IPS DF 6.9 (cell line): ENCODE data around the gene ALOXE3.

Source experiments
- DNase-seq: peaks from one replicate; pipeline ENCODE4 v3.0.0-alpha.2; 2013; ENCODE audit warnings: low read depth, low spot score
- H3K27ac ChIP-seq: one replicate; pipeline ENCODE4 v1.5.1; 2013; ENCODE audit warnings: low read length, control low read depth
- H3K27me3 ChIP-seq: 2 replicates; pipeline ENCODE4 v1.6.1; 2013; ENCODE audit warnings: mild to moderate bottlenecking, low read length; ENCODE audit not compliant: control insufficient read depth, insufficient read depth
- H3K36me3 ChIP-seq: 2 replicates; pipeline ENCODE4 v1.6.1; 2013; ENCODE audit warnings: low read length; ENCODE audit not compliant: control insufficient read depth, insufficient read depth
- H3K4me1 ChIP-seq: 2 replicates; pipeline ENCODE4 v1.6.1; 2013; ENCODE audit warnings: low read length; ENCODE audit not compliant: control insufficient read depth, insufficient read depth
- H3K4me3 ChIP-seq: 2 replicates; pipeline ENCODE4 v1.5.1; 2013; ENCODE audit warnings: mild to moderate bottlenecking, low read length
- H3K9me3 ChIP-seq: 2 replicates; pipeline ENCODE4 v1.6.1; 2013; ENCODE audit warnings: low read length, inconsistent platforms; ENCODE audit not compliant: control insufficient read depth, insufficient read depth
- WGBS: extraction: QIAGEN DNeasy Blood & Tissue Kit; methylation state at CpG from one replicate; pipeline ENCODE4 v1.1.7; 2013; ENCODE audit warnings: mixed read lengths, missing lambda C conversion rate; ENCODE audit not compliant: insufficient read length, insufficient coverage; 5-methylcytosine and 5-hydroxymethylcytosine counted together

The ALOXE3 gene

DNA sequence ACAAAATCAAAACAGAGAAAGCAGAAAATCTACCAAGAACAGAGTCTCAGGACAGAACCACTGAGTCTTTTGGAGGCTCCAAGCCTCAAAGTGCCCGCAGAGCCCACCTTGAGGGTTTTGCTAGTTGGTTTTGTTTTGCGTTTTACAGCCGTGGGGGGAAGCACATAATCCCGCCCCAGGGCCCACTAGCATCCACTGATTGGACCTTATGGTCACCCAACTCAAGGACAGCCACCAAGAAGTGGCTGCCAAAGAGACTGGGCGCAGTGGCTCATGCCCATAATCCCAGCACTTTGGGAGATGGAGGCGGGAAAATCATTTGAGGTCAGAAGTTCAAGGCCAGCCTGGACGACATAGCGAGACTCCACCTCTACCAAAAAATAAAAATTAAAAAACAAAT lies 69.6 kb downstream of the ALOXE3 start:
- H3K36me3 ChIP-seq = no peaks in the 10 kb centered on the region
- no peaks in the 10 kb centered on the region for H3K27me3 ChIP-seq
- H3K4me3 ChIP-seq = no peak overlapping the region
- no peaks in the 10 kb centered on the region for H3K9me3 ChIP-seq
- no CpG with 5 or more reads among the region's 8 CpGs for WGBS
- H3K27ac ChIP-seq = no peak overlapping the region
- no peak for DNase-seq
- no peaks in the 10 kb centered on the region for H3K4me1 ChIP-seq

DNA sequence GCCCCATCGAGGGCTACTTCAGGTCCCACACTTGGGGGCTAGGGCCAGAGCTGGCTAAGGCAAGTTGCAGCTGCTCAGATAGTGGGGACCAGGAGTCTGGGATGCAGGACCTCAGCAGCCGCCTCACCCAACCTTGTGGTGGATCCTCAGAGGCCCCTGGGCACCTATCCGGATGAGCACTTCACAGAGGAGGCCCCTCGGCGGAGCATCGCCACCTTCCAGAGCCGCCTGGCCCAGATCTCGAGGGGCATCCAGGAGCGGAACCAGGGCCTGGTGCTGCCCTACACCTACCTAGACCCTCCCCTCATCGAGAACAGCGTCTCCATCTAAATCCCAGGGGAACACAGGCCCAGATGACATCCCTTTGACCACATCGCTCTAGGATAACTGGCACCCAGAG lies 70.1 kb downstream of the ALOXE3 start:
- no peaks in the 10 kb centered on the region for H3K36me3 ChIP-seq
- H3K4me3 ChIP-seq = no peak overlapping the region
- WGBS = no CpG with 5 or more reads among the region's 12 CpGs
- no peak for DNase-seq
- H3K9me3 ChIP-seq = no peaks in the 10 kb centered on the region
- no peaks in the 10 kb centered on the region for H3K4me1 ChIP-seq
- H3K27ac ChIP-seq = no peak overlapping the region
- no peaks in the 10 kb centered on the region for H3K27me3 ChIP-seq

DNA sequence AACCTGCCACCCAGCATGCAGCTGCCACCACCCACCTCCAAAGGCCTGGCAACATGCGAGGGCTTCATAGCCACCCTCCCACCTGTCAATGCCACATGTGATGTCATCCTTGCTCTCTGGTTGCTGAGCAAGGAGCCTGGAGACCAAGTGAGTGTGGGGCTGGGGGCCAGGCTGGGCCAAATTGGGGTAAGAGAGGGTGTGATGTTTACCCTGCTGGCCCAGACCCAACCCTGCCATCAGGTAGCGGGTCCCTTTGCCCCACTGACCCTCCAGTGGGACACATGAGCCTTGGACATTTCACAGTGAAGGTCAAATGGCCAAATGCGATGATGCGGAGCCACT lies 70.6 kb downstream of the ALOXE3 start:
- WGBS = no CpG with 5 or more reads among the region's 4 CpGs
- H3K4me3 ChIP-seq = no peak overlapping the region
- H3K4me1 ChIP-seq = no peaks in the 10 kb centered on the region
- no peak for DNase-seq
- H3K36me3 ChIP-seq = no peaks in the 10 kb centered on the region
- no peak overlapping the region for H3K27ac ChIP-seq
- H3K9me3 ChIP-seq = no peaks in the 10 kb centered on the region
- no peaks in the 10 kb centered on the region for H3K27me3 ChIP-seq

DNA sequence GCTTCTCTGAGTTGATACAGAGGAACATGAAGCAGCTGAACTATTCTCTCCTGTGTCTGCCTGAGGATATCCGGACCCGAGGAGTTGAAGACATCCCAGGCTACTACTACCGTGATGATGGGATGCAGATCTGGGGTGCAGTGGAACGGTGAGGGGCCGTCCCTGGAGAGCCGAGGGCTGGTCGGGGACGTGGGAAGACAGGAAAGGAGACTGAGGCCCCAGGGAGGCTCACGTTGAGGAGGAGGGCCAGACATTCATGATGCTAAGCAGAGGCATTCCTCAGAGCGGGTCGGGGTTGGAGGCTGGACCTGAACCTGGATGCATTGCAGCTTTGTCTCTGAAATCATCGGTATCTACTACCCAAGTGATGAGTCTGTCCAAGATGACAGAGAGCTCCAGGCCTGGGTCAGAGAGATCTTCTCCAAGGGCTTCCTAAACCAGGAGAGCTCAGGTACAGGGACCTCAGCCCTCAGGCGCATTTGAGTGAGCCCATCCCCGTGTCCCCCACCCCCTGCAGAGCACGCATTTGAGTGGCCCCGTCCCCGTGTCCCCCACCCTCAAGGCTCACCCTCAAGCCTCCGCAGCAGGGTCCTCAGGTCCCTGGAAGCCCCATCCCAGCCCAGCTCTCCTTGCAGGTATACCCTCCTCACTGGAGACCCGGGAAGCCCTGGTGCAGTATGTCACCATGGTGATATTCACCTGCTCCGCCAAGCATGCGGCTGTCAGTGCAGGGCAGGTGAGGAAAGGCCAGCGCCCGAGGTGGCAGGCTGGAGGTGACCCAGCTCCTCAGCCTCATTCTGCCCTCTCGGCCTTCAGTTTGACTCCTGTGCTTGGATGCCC lies 71.2 kb downstream of the ALOXE3 start:
- Histone ChIP-seq H3K27ac (no peak overlapping the region), H3K9me3 (no peaks in the 10 kb centered on the region)

DNA sequence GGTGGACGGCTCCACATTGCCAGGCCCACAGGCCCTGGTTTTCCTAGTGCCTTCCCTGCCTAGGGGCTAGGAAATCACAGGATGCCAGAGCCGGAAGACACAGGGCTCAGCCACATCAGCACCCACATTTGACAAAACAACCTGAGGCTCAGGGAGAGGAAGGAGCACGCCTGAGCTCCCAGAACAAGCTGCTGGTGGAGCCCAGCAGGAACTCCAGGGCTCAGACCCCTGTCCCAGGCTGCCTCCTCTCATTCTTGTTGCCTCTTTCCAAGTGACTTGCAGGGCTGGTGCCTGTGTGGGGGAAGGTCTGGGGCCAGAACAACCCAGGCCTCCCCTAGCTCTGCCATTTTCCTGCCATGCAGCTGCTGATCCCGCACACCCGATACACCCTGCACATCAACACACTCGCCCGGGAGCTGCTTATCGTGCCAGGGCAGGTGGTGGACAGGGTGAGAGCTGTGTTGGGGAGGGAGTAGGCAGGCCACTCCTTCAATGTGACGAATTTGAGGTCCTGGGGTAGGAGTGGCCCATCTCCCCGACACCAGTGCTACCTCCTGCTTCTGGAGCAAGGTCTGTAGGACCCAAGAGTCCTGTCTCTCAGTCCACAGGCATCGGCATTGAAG lies 71.9 kb downstream of the ALOXE3 start:
- no CpG with 5 or more reads among the region's 11 CpGs for WGBS
- Histone ChIP-seq H3K9me3 (no peaks in the 10 kb centered on the region), H3K4me1 (no peaks in the 10 kb centered on the region), H3K27me3 (no peaks in the 10 kb centered on the region), H3K27ac (no peak overlapping the region), H3K4me3 (no peak overlapping the region), H3K36me3 (no peaks in the 10 kb centered on the region)
- DNase-seq = no peak

More for the DNA sequence above, 71.2 kb downstream of the ALOXE3 start:
- WGBS = no CpG with 5 or more reads among the region's 24 CpGs
- Histone ChIP-seq H3K36me3 (no peaks in the 10 kb centered on the region), H3K4me1 (no peaks in the 10 kb centered on the region), H3K4me3 (no peak overlapping the region), H3K27me3 (no peaks in the 10 kb centered on the region)
- no peak for DNase-seq
